SK-N-SH (cell line): ENCODE measurements around the gene SLC25A21. TPM values are rescaled to one million over a fixed set of nuclear protein-coding genes. Genes with fewer than 3 reads are reported as not detected.

Experiments
- CTCF ChIA-PET: fragments of 300-600, 350-600 bp; formaldehyde crosslinking; extraction: SDS; loops from one replicate; lab custom pipeline; 2021; lab: Yijun Ruan, JAX
- POLR2A ChIA-PET: fragments of 350-600 bp; sonication (Branson Sonifier 250); formaldehyde crosslinking; extraction: SDS; loops from one replicate; lab custom pipeline; 2020; ENCODE audit warnings: antibody characterized with exemption, inconsistent platforms; lab: Yijun Ruan, JAX
- DNase-seq: peaks from one replicate; pipeline ENCODE4 v3.0.0; 2012
- H2AFZ ChIP-seq: fragments of 200-600 bp; sonication (generic); 2 replicates; pipeline ENCODE4 v1.8.1; 2016; ENCODE audit warnings: antibody characterized with exemption, mild to moderate bottlenecking, low read depth
- H3F3A ChIP-seq: fragments of 200-600 bp; sonication (generic); replicated peaks from 2 replicates; pipeline ENCODE3; 2016; ENCODE audit warnings: antibody characterized with exemption, mild to moderate bottlenecking; ENCODE audit not compliant: insufficient read depth
- H3K27ac ChIP-seq, 2 experiments: fragments of 200-500 bp in 1 of 2; fragments of 200-600 bp in 1 of 2; sonication (Bioruptor generic) in 1 of 2; sonication (generic), shearing (Covaris generic) in 1 of 2; 2 replicates each; pipeline versions ENCODE4 v1.5.1 to v1.6.1; 2014 to 2016; ENCODE audit warnings: low read depth in 2 of 2, inconsistent platforms in 1 of 2, low read length in 1 of 2, mild to moderate bottlenecking in 1 of 2, mixed read lengths in 1 of 2
- H3K27me3 ChIP-seq: fragments of 200-600 bp; sonication (generic), shearing (Covaris generic); 2 replicates; pipeline ENCODE4 v1.6.1; 2016; ENCODE audit warnings: mixed run types; ENCODE audit not compliant: insufficient read depth
- H3K36me3 ChIP-seq, 2 experiments: fragments of 200-500 bp in 1 of 2; fragments of 200-600 bp in 1 of 2; sonication (Bioruptor generic) in 1 of 2; sonication (generic) in 1 of 2; replicated peaks in 1 of 2; 2 replicates each; pipeline versions ENCODE3 to v1.5.1; 2014 to 2016; ENCODE audit warnings: low read length in 1 of 2, mild to moderate bottlenecking in 1 of 2; ENCODE audit not compliant: insufficient read depth in 2 of 2, control insufficient read depth in 1 of 2
- H3K4me1 ChIP-seq, 2 experiments: fragments of 200-500 bp in 1 of 2; fragments of 200-600 bp in 1 of 2; sonication (Bioruptor generic) in 1 of 2; sonication (generic), shearing (Covaris generic) in 1 of 2; 2 replicates each; pipeline versions ENCODE4 v1.5.1 to v1.6.1; 2014 to 2016; ENCODE audit warnings: low read depth in 1 of 2, low read length in 1 of 2, mixed run types in 1 of 2; ENCODE audit not compliant: insufficient read depth in 2 of 2, control insufficient read depth in 1 of 2
- H3K4me2 ChIP-seq: fragments of 200-600 bp; sonication (generic), shearing (Covaris generic); 2 replicates; pipeline ENCODE4 v1.6.1; 2017; ENCODE audit warnings: mixed run types
- H3K4me3 ChIP-seq, 2 experiments: fragments of 200-500 bp in 1 of 2; fragments of 200-600 bp in 1 of 2; sonication (Bioruptor generic) in 1 of 2; sonication (generic), shearing (Covaris generic) in 1 of 2; 2 replicates each; pipeline versions ENCODE4 v1.5.1 to v1.8.1; 2014 to 2016; ENCODE audit warnings: low read depth in 2 of 2, inconsistent platforms in 1 of 2, low read length in 1 of 2, mild to moderate bottlenecking in 1 of 2, mixed read lengths in 1 of 2, moderate library complexity in 1 of 2
- H3K79me2 ChIP-seq: fragments of 200-600 bp; sonication (generic); 2 replicates; pipeline ENCODE4 v1.8.1; 2017; ENCODE audit warnings: mild to moderate bottlenecking; ENCODE audit not compliant: insufficient read depth
- H3K9ac ChIP-seq: fragments of 200-600 bp; sonication (generic); 2 replicates; pipeline ENCODE4 v1.6.1; 2017; ENCODE audit warnings: mixed run types
- H3K9me2 ChIP-seq: fragments of 200-600 bp; sonication (generic); 2 replicates; pipeline ENCODE4 v1.6.1; 2017; ENCODE audit warnings: mixed run types
- H3K9me3 ChIP-seq: fragments of 200-600 bp; sonication (generic); 2 replicates; pipeline ENCODE4 v1.6.1; 2017; ENCODE audit warnings: mixed run types, mild to moderate bottlenecking, moderate library complexity
- H4K20me1 ChIP-seq: fragments of 200-600 bp; sonication (generic); 2 replicates; pipeline ENCODE4 v1.6.1; 2017; ENCODE audit warnings: mild to moderate bottlenecking, mixed run types; ENCODE audit not compliant: insufficient read depth
- CHD2 ChIP-seq: fragments of 150-350 bp; IDR thresholded peaks from 2 replicates; pipeline ENCODE4 v1.6.1; 2018; ENCODE audit warnings: low read length; ENCODE audit not compliant: partially characterized antibody
- ELF1 ChIP-seq: IDR thresholded peaks from 2 replicates; pipeline ENCODE4 v1.4.0; 2012
- EP300 ChIP-seq, 2 experiments: IDR thresholded peaks; 2 replicates each; pipeline versions ENCODE4 v1.4.0 to v1.6.1; 2012; ENCODE audit warnings: borderline replicate concordance in 1 of 2, low read depth in 1 of 2, low read length in 1 of 2
- EZH2phosphoT487 ChIP-seq: fragments of 200-600 bp; sonication (generic); IDR thresholded peaks from 2 replicates; pipeline ENCODE4 v1.6.1; 2017; ENCODE audit warnings: low read depth, mixed run types, mild to moderate bottlenecking, antibody characterized with exemption, moderate library complexity, borderline replicate concordance
- FOSL2 ChIP-seq: IDR thresholded peaks from 2 replicates; pipeline ENCODE4 v1.4.0; 2012; ENCODE audit warnings: low read depth, mild to moderate bottlenecking, moderate library complexity, borderline replicate concordance
- FOXM1 ChIP-seq: IDR thresholded peaks from 2 replicates; pipeline ENCODE4 v1.4.0; 2012; ENCODE audit warnings: low read depth, mild to moderate bottlenecking
- GABPA ChIP-seq: IDR thresholded peaks from 2 replicates; pipeline ENCODE4 v1.4.0; 2012; ENCODE audit warnings: low read depth, mild to moderate bottlenecking
- GATA2 ChIP-seq: sonication (generic); formaldehyde crosslinking; IDR thresholded peaks from 2 replicates; pipeline ENCODE4 v1.5.0; 2020; ENCODE audit warnings: mild to moderate bottlenecking, missing genetic modification reagents
- JUND ChIP-seq: IDR thresholded peaks from 2 replicates; pipeline ENCODE4 v1.4.0; 2012
- MEF2A ChIP-seq: IDR thresholded peaks from 2 replicates; pipeline ENCODE4 v1.4.0; 2012; ENCODE audit warnings: low read depth, borderline replicate concordance
- MXI1 ChIP-seq: IDR thresholded peaks from 2 replicates; pipeline ENCODE4 v1.6.1; 2012; ENCODE audit warnings: mild to moderate bottlenecking, low read depth, low read length, improper control_type of control experiment
- NFIC ChIP-seq: IDR thresholded peaks from 2 replicates; pipeline ENCODE4 v1.4.0; 2012; ENCODE audit warnings: borderline replicate concordance
- POLR2AphosphoS5 ChIP-seq: IDR thresholded peaks from 2 replicates; pipeline ENCODE4 v1.6.1; 2012; ENCODE audit warnings: low read depth, low read length
- RAD21 ChIP-seq: IDR thresholded peaks from 2 replicates; pipeline ENCODE4 v1.6.1; 2012; ENCODE audit warnings: mild to moderate bottlenecking, low read length
- RCOR1 ChIP-seq: fragments of 150-350 bp; IDR thresholded peaks from 2 replicates; pipeline ENCODE4 v1.6.1; 2017; ENCODE audit warnings: antibody characterized with exemption, low read length
- RFX5 ChIP-seq: IDR thresholded peaks from 2 replicates; pipeline ENCODE4 v1.6.1; 2012; ENCODE audit warnings: mild to moderate bottlenecking, improper control_type of control experiment, low read length
- RXRA ChIP-seq: IDR thresholded peaks from 2 replicates; pipeline ENCODE4 v1.4.0; 2012; ENCODE audit warnings: low read depth, mild to moderate bottlenecking, borderline replicate concordance
- SMC3 ChIP-seq: IDR thresholded peaks from 2 replicates; pipeline ENCODE4 v1.6.1; 2012; ENCODE audit warnings: low read depth, low read length, improper control_type of control experiment
- TCF12 ChIP-seq: IDR thresholded peaks from 2 replicates; pipeline ENCODE4 v1.4.0; 2012
- WGBS: methylation state at CpG from one replicate; pipeline ENCODE4 v1.1.6; 2017; ENCODE audit warnings: low lambda C conversion rate; 5-methylcytosine and 5-hydroxymethylcytosine counted together
- polyA plus RNA-seq, 3 experiments: library from polyadenylated mRNA; depleted of rRNA; stranded (reverse); fragments of >200 nt; gene quantifications; 2 replicates each; pipeline ENCODE4 v1.2.3, GENCODE V29; 2012
- TF ChIP-seq, protein P1 (sequence below): IDR thresholded peaks from 2 replicates; pipeline ENCODE4 v1.4.0; 2012; ENCODE audit warnings: low read depth, borderline replicate concordance
- TF ChIP-seq, protein P2 (sequence below): IDR thresholded peaks from 2 replicates; pipeline ENCODE4 v1.4.0; 2012; ENCODE audit warnings: low read depth, borderline replicate concordance
- TF ChIP-seq, protein P3 (sequence below): IDR thresholded peaks from 2 replicates; pipeline ENCODE4 v1.4.0; 2012; ENCODE audit warnings: low read depth

The SLC25A21 gene
- polyA plus RNA-seq, 1 of the 3 experiments (the other 2 are of a cell fraction), result not detected

DNA sequence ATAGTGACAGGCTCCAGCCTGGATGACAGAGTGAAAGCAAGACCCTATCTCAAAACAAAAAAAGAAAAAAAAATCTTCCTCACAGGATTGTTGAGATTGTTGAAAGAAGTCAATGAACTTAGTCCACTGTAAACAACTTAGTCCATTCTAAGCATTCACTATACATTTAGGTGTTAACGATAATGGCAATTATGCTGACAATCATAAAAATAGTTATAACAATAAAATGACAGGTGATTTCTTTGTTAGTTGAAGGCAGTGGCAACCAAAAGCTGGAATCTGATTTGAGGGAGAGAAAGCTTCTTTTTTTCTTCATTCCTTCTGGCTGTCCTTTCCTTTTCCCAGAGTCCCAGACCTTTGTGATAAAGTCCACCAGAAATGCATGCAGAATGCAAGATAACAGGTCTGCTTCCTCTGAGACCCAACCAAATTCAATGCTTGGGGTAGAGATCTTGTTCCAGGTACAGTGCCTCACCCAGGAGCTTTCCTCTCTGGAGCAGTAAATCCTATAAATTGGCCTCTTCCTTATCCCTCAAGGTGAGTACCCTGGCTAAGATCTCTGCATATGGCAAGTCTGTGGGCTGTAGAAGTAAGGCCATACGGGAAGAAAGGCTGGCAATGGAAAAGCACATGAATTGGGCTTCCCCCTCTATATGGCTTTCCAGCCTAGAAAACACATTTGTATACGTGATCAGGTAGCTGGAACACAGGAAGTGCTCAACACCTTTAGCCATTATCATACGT lies 458.3 kb downstream of the SLC25A21 start (continued):
- TF ChIP-seq RAD21, result no peak
- TF ChIP-seq, protein P1, sequence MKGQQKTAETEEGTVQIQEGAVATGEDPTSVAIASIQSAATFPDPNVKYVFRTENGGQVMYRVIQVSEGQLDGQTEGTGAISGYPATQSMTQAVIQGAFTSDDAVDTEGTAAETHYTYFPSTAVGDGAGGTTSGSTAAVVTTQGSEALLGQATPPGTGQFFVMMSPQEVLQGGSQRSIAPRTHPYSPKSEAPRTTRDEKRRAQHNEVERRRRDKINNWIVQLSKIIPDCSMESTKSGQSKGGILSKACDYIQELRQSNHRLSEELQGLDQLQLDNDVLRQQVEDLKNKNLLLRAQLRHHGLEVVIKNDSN, result no peak
- TF ChIP-seq MXI1, result no peak

DNA sequence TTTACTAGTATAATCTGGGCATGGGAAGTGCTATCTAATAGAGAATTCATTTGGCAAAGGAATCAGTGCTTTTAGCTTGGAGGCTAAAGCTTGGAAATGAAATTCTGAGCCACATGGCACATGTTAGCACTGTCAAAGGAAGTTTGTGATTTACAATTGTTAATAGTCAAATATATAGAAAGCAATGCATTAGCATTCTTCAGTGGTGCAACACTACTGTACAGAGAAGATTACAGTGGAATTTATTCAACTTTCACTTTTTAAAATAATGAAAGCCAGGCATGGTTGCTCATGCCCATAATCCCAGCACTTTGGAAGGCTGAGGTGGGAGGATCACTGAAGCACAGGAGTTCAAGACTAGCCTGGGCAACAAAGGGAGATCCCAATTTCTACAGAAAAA lies 464.8 kb downstream of the SLC25A21 start:
- POLR2A ChIA-PET, result no interaction called here
- H3K27ac ChIP-seq, result no peak overlapping the region
- H3K4me2 ChIP-seq, result no peak overlapping the region
- CTCF ChIA-PET, result no interaction called here
- no peaks in the 10 kb centered on the region for H4K20me1 ChIP-seq
- no peaks in the 10 kb centered on the region for H3K36me3 ChIP-seq
- no peaks in the 10 kb centered on the region for H3K79me2 ChIP-seq
- no peak overlapping the region for H2AFZ ChIP-seq
- no peak for TF ChIP-seq RCOR1
- TF ChIP-seq SMC3, result no peak
- TF ChIP-seq FOXM1, result no peak
- TF ChIP-seq EP300 (IDR thresholded peaks at IDR 0.05; ENCODE audit: borderline replicate concordance in 1 of 2, low read depth in 1 of 2, low read length in 1 of 2), result no peak
- no peak for TF ChIP-seq RFX5
- TF ChIP-seq POLR2AphosphoS5, result no peak
- TF ChIP-seq RAD21, result no peak
- TF ChIP-seq TCF12, result no peak
- TF ChIP-seq EZH2phosphoT487, result no peak
- TF ChIP-seq RXRA, result no peak
- H3K9me2 ChIP-seq, result no peaks in the 10 kb centered on the region
- H3K9ac ChIP-seq, result no peak overlapping the region
- H3K4me1 ChIP-seq, result no peaks in the 10 kb centered on the region
- H3K4me3 ChIP-seq, result no peak overlapping the region
- no peaks in the 10 kb centered on the region for H3K27me3 ChIP-seq
- no peaks in the 10 kb centered on the region for H3K9me3 ChIP-seq
- no peaks in the 10 kb centered on the region for H3F3A ChIP-seq
- DNase-seq, result no peak

DNA sequence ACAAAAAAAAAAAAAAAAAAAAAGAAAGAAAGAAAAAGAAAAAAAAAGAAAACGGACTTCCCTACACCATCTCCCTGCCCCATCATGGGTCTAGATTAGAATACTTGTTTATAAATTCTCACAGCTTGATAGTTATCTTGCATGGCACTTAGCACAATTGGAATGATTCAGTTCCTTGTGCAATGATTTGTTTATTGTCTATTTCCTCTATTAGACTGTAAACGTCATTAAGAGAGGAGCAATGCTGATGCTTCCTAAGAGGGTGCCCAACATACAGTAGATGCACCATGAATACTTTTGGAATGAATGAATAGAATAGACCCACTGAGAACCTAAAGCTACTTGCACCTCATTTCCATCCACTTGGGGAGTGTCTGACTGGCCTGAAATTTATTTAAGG lies 469.9 kb downstream of the SLC25A21 start:
- no peak overlapping the region for H3K9ac ChIP-seq
- H3K4me2 ChIP-seq, result no peak overlapping the region
- H3K36me3 ChIP-seq, result no peaks in the 10 kb centered on the region
- 0% methylated on average over 2 of the region's 2 CpGs for WGBS
- H3K27ac ChIP-seq, result no peak overlapping the region
- ChIA-PET POLR2A (no interaction called here), CTCF (no interaction called here)
- no peaks in the 10 kb centered on the region for H3K79me2 ChIP-seq
- H3K4me3 ChIP-seq, result no peak overlapping the region
- H4K20me1 ChIP-seq, result no peaks in the 10 kb centered on the region
- H3K4me1 ChIP-seq, result no peaks in the 10 kb centered on the region
- no peak for TF ChIP-seq ELF1
- no peak for TF ChIP-seq FOSL2
- TF ChIP-seq CHD2, result no peak
- TF ChIP-seq TCF12, result no peak
- TF ChIP-seq, protein P2, sequence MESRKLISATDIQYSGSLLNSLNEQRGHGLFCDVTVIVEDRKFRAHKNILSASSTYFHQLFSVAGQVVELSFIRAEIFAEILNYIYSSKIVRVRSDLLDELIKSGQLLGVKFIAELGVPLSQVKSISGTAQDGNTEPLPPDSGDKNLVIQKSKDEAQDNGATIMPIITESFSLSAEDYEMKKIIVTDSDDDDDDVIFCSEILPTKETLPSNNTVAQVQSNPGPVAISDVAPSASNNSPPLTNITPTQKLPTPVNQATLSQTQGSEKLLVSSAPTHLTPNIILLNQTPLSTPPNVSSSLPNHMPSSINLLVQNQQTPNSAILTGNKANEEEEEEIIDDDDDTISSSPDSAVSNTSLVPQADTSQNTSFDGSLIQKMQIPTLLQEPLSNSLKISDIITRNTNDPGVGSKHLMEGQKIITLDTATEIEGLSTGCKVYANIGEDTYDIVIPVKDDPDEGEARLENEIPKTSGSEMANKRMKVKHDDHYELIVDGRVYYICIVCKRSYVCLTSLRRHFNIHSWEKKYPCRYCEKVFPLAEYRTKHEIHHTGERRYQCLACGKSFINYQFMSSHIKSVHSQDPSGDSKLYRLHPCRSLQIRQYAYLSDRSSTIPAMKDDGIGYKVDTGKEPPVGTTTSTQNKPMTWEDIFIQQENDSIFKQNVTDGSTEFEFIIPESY, result no peak
- TF ChIP-seq NFIC, result no peak
- no peak for TF ChIP-seq MEF2A
- TF ChIP-seq GATA2, result no peak
- TF ChIP-seq, protein P3, sequence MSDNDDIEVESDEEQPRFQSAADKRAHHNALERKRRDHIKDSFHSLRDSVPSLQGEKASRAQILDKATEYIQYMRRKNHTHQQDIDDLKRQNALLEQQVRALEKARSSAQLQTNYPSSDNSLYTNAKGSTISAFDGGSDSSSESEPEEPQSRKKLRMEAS, result no peak
- no peak for TF ChIP-seq GABPA
- no peak for TF ChIP-seq RCOR1
- TF ChIP-seq, protein P1, result no peak
- TF ChIP-seq JUND, result no peak
- H3K9me2 ChIP-seq, result no peaks in the 10 kb centered on the region
- H3K9me3 ChIP-seq, result no peaks in the 10 kb centered on the region
- DNase-seq, result no peak
- H3F3A ChIP-seq, result no peaks in the 10 kb centered on the region
- H3K27me3 ChIP-seq, result no peaks in the 10 kb centered on the region
- no peak overlapping the region for H2AFZ ChIP-seq
